Transverse colon (tissue), 4 donors: Measurements from ENCODE around the gene GRM8. TPM values are rescaled to one million over a fixed set of nuclear protein-coding genes. Genes with fewer than 3 reads are reported as not detected.

Experiments
- DNase-seq: peaks from one replicate; pipeline ENCODE4 v3.0.0-alpha.2; 2019
- H3K27ac ChIP-seq, 4 donors: fragments of 200-600 bp; sonication (generic); 2 replicates each; pipeline ENCODE4 v1.5.1; 2016 to 2018; ENCODE audit warnings: inconsistent platforms in 4 of 4
- H3K27me3 ChIP-seq: fragments of 200-600 bp; sonication (generic); 2 replicates; pipeline ENCODE4 v1.5.1; 2017; ENCODE audit warnings: inconsistent platforms
- H3K36me3 ChIP-seq, 4 donors: fragments of 200-600 bp; sonication (generic); 2 replicates each; pipeline ENCODE4 v1.5.1; 2017 to 2019; ENCODE audit warnings: inconsistent platforms in 4 of 4
- H3K4me1 ChIP-seq, 4 donors: fragments of 200-600 bp; sonication (generic); 2 replicates each; pipeline ENCODE4 v1.5.1; 2017 to 2020; ENCODE audit warnings: inconsistent platforms in 4 of 4
- H3K4me3 ChIP-seq, 4 donors: fragments of 200-600 bp; sonication (generic); 1 replicate in 1 of 4; 2 replicates in 3 of 4; pipeline versions ENCODE4 v1.5.1 to v1.6.1; 2017 to 2019; ENCODE audit warnings: inconsistent platforms in 4 of 4
- H3K9me3 ChIP-seq, 2 donors: fragments of 200-600 bp; sonication (generic); 2 replicates each; pipeline ENCODE4 v1.5.1; 2017 to 2019; ENCODE audit warnings: inconsistent platforms in 2 of 2
- EP300 ChIP-seq: sonication (generic); formaldehyde crosslinking; IDR thresholded peaks from one replicate; pipeline ENCODE4 v1.6.1; 2017; ENCODE audit warnings: antibody characterized with exemption, low read depth
- POLR2A ChIP-seq: fragments of 450-650 bp; IDR thresholded peaks from one replicate; pipeline ENCODE4 v1.6.1; 2016; ENCODE audit warnings: antibody characterized with exemption, mild to moderate bottlenecking, moderate library complexity
- POLR2AphosphoS5 ChIP-seq, 3 donors: sonication (generic); formaldehyde crosslinking; IDR thresholded peaks; one replicate each; pipeline ENCODE4 v1.6.1; 2016; ENCODE audit warnings: antibody characterized with exemption in 3 of 3
- WGBS, 2 donors: methylation state at CpG; one replicate each; pipeline ENCODE4 v1.1.5; 2018; ENCODE audit warnings: low coverage in 1 of 2; 5-methylcytosine and 5-hydroxymethylcytosine counted together
- in situ Hi-C, 4 donors: fragments of 200-750 bp; cut with MboI; loops; one replicate each; pipeline versions ENCODE4 v1.15.0 to v1.15.1; 2017; ENCODE audit warnings: low sequenced_read_pairs in 3 of 4, low pct_ligation_motif_present in 1 of 4, low pct_unique_long_range_greater_than_20kb in 1 of 4
- intact Hi-C: fragments of 100-400 bp; cut with DNase I; formaldehyde crosslinking; loops from one replicate; pipeline ENCODE4 v1.15.1; 2023; ENCODE audit warnings: low total_unique reads
- total RNA-seq, 4 donors: library from RNA; depleted of rRNA; stranded (reverse); fragments of >200 nt; gene quantifications; one replicate each; pipeline ENCODE4 v1.1.0, GENCODE V29; 2016
- TF ChIP-seq, protein P1 (sequence below), 5 experiments: fragments of 200-600 bp in 3 of 5; fragments of 450-650 bp in 2 of 5; sonication (generic) in 3 of 5; IDR thresholded peaks; 1 replicate in 2 of 5; 2 replicates in 3 of 5; pipeline ENCODE4 v1.5.1; 2016 to 2017; ENCODE audit warnings: antibody characterized with exemption in 5 of 5, inconsistent platforms in 3 of 5, mild to moderate bottlenecking in 2 of 5, moderate library complexity in 1 of 5

The GRM8 gene
- total RNA-seq, result 1 to 10 TPM in 2 of 4 donors, under 1 TPM in 2; 0.68 to 9.7 (median 2.9) TPM

GRCh38 chr7:127252778-127253280 is at the start of gene GRM8:
Gene GRM8 (minus strand): TSS chr7:127252941.
- Histone ChIP-seq H3K27me3 (peaks cover 58% of the 10 kb centered on the region), H3K4me3 (peak within 1 kb of the TSS; percentile 52 to 85 (median 62)), H3K9me3 (no peaks in the 10 kb centered on the region), H3K4me1 (peaks cover 9 to 30% (median 23%) of the 10 kb centered on the region in 4 donors), H3K36me3 (no peaks in the 10 kb centered on the region), H3K27ac (peak within 1 kb of the TSS; percentile 55 to 72 (median 64))
- in situ Hi-C loops, result no loop called here
- intact Hi-C loops, result no loop called here
- TF ChIP-seq EP300 (no peak), POLR2AphosphoS5 (IDR thresholded peaks at IDR 0.05) (no peak), POLR2A (peak; percentile 8)
- TF ChIP-seq, protein P1, sequence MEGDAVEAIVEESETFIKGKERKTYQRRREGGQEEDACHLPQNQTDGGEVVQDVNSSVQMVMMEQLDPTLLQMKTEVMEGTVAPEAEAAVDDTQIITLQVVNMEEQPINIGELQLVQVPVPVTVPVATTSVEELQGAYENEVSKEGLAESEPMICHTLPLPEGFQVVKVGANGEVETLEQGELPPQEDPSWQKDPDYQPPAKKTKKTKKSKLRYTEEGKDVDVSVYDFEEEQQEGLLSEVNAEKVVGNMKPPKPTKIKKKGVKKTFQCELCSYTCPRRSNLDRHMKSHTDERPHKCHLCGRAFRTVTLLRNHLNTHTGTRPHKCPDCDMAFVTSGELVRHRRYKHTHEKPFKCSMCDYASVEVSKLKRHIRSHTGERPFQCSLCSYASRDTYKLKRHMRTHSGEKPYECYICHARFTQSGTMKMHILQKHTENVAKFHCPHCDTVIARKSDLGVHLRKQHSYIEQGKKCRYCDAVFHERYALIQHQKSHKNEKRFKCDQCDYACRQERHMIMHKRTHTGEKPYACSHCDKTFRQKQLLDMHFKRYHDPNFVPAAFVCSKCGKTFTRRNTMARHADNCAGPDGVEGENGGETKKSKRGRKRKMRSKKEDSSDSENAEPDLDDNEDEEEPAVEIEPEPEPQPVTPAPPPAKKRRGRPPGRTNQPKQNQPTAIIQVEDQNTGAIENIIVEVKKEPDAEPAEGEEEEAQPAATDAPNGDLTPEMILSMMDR (IDR thresholded peaks at IDR 0.05), result no peak
- DNase-seq, result peak; percentile 47
- WGBS, 2 donors, result 0% methylated on average over 41 of the region's 62 CpGs; no CpG with 5 or more reads in 1 of the 2 donors

DNA sequence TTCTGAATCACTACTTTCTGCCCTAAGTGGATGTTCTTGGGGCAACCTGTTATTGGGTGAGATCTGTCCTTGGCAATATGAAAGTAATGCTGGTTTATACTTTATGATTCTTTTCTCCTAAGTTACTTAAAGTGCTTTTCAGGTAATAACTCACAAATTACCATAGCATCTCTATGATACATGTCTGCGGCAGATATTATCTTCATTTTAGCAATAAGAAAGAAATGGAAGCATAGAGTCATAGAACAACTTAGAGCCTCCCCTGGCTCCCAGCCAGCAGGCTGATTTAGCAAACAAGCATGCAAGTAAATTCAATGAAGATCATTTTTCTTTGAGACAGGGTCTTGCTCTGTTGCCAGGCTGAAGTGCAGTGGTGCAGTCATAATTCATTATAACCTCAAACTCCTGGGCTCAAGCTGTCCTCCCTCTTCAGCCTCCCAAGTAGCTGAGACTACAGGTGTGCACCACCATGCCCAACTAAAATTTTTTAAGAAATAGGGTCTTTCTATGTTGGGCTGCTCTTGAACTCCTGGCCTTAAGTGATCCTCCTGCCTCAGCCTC is 38.1 kb upstream of the GRM8 start:
- intact Hi-C loops, result no loop called here
- DNase-seq, result no peak

DNA sequence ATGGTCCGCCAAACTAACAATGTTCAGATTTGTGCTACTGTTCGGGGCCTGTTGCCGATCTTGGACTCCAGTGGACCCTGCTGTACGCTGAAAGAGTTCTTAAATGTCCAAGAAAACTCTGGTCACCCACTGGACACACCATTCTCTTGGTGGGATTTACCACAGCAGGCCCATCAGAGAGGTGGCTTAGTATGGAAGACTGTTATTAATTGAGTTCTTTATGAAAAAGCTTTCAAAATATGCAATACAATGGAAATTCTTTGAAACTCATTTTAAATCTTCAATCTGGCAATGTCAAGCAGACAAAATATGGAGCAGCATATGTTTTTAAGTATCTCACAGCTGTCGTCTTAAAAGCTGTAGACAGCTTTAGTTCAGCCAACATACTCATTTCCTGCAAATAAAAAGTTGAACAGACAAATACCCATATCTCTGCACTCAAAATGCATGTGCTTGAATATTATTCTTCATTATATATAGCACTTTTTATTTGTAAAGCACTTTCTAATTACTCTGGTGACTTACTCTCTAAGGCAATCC is 37.4 kb upstream of the GRM8 start:
- Histone ChIP-seq H3K9me3 (no peaks in the 10 kb centered on the region), H3K4me1 (no peaks in the 10 kb centered on the region), H3K27ac (no peak overlapping the region), H3K27me3 (no peaks in the 10 kb centered on the region), H3K4me3 (no peak overlapping the region), H3K36me3 (no peaks in the 10 kb centered on the region)
- in situ Hi-C loops (no loop called here), intact Hi-C loops (no loop called here)
- no peak for TF ChIP-seq POLR2AphosphoS5 (IDR thresholded peaks at IDR 0.05)
- TF ChIP-seq POLR2A, result no peak
- TF ChIP-seq, protein P1 (IDR thresholded peaks at IDR 0.05), result no peak
- no peak for TF ChIP-seq EP300
- 33 to 83% methylated on average over 1 to 5 of the region's 5 CpGs for WGBS, 2 donors
- no peak for DNase-seq

More for the DNA sequence above, 38.1 kb upstream of the GRM8 start:
- no peaks in the 10 kb centered on the region for H3K9me3 ChIP-seq
- 86 to 91% methylated on average over 1 of the region's 1 CpG for WGBS, 2 donors
- no peak overlapping the region for H3K4me3 ChIP-seq
- no peak for TF ChIP-seq POLR2AphosphoS5 (IDR thresholded peaks at IDR 0.05)
- TF ChIP-seq, protein P1 (IDR thresholded peaks at IDR 0.05), result no peak
- no peak for TF ChIP-seq POLR2A
- TF ChIP-seq EP300, result no peak
- in situ Hi-C loops, result no loop called here
- H3K27me3 ChIP-seq, result no peaks in the 10 kb centered on the region
- no peaks in the 10 kb centered on the region for H3K4me1 ChIP-seq
- no peak overlapping the region for H3K27ac ChIP-seq
- no peaks in the 10 kb centered on the region for H3K36me3 ChIP-seq

DNA sequence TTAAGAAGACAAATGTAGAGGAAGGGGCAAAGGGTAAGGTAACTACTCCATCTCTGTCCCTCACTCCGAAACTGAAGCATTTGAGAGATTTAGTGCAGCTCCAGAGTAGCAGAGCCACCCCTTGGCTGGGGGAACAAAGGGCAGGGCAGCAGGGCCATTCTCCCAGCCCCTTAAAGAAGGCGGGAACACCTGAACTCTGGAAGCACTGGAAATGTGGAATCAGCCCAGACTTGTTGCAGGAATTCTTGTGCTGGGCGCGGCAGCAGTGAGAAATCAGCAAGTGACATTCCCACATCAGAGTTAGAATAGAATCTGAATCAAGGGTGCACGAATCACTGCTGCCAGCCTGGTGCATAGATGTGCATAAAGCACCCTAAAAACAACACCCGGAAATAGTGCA is 34.4 kb upstream of the GRM8 start:
- Histone ChIP-seq H3K4me3 (no peak overlapping the region), H3K9me3 (no peaks in the 10 kb centered on the region), H3K36me3 (no peaks in the 10 kb centered on the region), H3K4me1 (no peaks in the 10 kb centered on the region), H3K27me3 (no peaks in the 10 kb centered on the region), H3K27ac (no peak overlapping the region)
- in situ Hi-C loops, result no loop called here
- peak; percentile 25 for DNase-seq
- TF ChIP-seq POLR2AphosphoS5 (IDR thresholded peaks at IDR 0.05) (no peak), EP300 (no peak), POLR2A (no peak)
- TF ChIP-seq, protein P1 (IDR thresholded peaks at IDR 0.05), result no peak
- WGBS, 2 donors, result 40 to 56% methylated on average over 1 to 6 of the region's 6 CpGs
- intact Hi-C loops, result no loop called here
